Putamen (tissue), 1 donor: Measurements from ENCODE around the gene NID1.
"Not testable (repeated sequence)": the region's sequence is repeated elsewhere in the genome, so short reads cannot be mapped to it uniquely, and the experiment has no call there.

Experiments used
- DNase-seq: peaks from one replicate; pipeline ENCODE4 v3.0.0-alpha.2; 2016; ENCODE audit warnings: low spot score

Gene NID1

DNA sequence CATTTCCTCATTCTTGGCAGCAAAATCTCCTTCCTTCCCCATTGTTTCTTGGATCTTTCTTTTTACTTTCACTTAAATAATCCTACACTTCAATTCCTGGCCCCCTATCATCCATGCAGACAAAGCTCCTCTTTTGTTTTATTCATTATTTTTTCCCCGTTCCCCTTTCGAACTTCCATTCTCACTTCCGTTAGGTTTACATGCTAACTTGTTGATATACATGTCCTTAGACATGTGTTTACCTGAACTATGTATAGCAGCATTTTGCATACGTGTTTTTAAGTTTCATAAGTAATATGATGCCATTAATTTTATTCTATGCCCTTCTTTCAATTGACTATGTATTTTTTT, 131.1 kb downstream of the NID1 start:
- no peak for DNase-seq

DNA sequence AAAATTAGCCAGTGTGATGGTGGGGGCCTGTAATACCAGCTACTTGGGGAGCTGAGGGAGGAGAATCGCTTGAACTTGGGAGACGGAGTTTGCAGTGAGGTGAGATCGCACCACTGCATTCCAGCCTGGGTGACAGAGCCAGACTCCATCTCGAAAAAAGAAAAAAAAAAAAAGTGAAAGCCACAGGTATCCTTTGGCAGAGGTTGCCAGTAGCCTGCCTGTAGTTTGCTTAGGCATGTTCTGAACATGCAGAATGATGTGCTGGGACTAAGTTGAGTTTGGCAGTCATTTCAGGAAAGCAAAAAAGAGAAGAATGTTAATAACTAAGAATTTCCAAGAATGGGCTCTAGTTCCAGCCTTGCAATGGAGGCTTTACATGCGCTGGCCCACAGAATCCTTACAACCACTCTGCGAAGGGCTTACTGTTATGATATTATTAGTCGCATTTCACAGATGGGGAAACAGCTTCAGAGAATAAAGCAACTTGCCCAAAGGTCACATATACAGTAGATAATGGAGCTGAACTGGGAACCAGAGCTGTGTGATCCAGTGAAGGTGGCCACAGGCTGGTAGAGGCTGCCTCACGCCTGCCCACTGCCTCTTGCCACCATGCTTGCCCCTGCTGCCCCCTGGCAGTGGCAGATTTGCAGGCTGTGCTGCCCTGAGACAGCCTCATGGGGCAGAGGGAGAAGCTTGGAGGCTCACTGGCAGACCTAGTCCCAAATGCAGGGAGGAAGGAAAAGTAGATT, 131.7 kb downstream of the NID1 start:
- DNase-seq: no peak

DNA sequence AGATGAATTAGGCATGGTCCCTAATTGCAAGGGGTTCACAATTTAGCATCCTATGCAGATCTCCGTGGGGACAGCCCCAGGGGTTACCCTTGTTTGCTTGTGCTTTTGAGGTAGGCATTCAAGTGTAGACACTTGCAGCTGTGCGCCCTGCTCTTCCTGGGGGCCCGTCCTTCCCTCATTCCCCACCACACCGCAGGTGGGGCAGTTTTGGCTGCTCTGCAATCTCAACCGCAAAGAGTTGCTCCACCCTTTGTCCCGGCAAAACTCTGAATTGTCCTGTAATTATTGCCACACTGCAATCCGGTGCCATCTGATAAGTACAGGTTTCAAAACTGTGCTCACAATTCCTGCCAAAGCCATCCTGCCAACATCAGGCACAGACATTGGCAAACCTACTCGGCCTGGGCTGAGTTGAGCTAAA, 132.8 kb downstream of the NID1 start:
- DNase-seq: no peak

DNA sequence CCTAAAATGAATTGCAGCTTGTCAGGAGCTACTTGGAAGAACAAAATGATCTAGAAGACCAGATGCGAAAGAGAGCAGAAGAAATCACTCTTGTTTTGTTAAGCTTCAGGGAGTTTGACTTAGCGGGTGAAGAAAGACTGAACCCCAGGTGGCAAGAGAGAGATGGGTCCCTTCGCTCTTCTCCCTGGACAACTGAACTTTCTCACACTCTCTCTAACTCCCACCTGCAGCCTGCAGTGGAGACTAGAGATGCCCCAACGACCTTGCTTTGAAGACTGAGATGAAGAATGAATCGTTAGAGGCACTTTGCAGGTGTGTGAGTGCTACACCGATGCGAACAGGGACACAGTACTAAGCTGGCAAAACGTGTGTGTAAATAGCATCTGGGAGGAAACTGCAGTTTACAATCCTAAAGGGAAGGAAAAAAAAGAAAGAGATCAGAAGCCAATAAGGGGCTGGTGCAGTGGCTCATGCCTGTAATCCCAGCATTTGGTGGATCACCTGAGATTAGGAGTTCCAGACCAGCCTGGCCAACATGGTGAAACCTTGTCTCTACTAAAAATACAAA, 133.6 kb downstream of the NID1 start:
- DNase-seq: no peak

DNA sequence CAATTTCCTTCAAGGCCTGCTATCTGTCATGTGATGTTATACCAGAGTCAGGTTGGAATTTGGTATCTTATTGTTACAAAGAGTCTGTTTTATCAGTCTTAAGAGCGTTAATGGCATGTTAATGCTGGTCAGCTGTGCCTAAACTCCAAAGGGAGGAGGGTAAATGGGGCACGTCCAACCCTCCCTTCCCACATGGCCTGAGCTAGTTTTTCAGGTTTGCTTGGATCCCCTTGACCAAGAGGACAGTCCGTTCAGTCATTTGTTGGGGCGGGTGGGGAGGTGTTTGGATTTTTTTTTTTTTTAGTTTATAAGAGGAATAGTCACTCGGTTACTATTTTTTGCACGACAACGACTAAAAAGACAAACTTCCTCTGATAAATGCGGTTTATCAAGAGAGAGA, 134.3 kb downstream of the NID1 start:
- DNase-seq: no peak

DNA sequence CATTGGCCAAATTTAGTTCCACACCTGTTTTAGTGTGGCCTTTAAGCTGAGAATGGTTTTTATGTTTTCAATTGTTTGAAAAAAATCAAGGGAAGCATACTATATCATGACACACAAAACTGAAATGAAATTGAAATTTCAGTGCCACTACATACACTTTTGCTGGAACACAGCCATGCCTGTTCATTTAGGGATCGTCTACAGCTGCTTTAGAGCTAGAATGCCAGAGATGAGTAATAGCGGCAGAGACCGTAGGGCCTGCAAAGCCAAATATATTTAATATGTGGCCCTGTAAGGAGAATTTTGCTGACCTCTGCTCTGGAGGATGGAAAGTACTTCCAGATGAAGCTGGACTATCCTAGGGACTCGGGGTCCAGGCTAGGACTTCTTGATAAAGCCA, 135.7 kb downstream of the NID1 start:
- DNase-seq: no peak

DNA sequence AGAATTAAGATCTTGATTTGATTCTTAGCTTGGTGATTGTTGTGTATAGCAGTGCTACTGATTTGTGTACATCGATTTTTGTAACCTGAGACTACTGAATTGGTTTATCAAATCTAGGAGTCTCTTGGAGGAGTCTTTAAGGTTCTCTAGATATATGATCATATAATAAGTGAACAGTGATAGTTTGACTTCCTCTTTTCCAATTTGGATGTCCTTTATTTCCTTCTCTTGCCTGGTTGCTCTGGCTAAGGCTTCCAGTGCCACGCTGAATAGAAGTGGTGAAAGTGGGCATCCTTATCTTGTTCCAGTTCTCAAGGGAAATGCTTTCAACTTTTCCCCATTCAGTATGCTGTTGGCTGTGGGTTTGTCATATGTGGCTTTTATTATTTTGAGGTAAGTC, 136.7 kb downstream of the NID1 start:
- no peak for DNase-seq

DNA sequence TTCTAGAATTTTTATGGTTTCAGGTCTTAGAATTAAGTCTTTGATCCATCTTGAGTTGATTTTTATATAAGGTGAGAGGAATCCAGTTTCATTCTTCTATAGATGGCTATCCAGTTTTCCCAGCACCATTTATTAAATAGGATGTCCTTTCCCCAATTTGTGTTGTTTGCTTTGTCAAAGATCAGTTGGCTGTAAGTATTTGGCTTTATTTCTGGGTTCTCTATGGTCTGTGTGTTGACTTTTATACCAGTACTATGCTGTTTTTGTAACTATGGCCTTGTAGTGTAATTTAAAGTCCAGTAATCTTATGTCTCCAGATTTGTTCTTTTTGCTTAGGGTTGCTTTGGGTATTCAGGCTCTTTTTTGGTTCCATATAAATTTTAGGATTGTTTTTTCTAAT, 137.3 kb downstream of the NID1 start:
- not testable (repeated sequence) for DNase-seq
